Measurements from ENCODE around the gene ILDR1.

ILDR1 gene

GRCh38 chr3:121970047-121970446 is 52.0 kb downstream of the ILDR1 start:
- Histone ChIP-seq H3K4me1 (no peaks in the 10 kb centered on the region), H3K9me3 (no peaks in the 10 kb centered on the region), H3K36me3 (no peaks in the 10 kb centered on the region), H3K4me3 (ENCODE audit: low read depth, low read length) (no peak overlapping the region), H3K27me3 (no peaks in the 10 kb centered on the region)
- no peak for TF ChIP-seq CTCF (IDR thresholded peaks at IDR 0.05; ENCODE audit: low read depth, low read length)
- DNase-seq: no peak

- no peak for DNase-seq
- H3K36me3 ChIP-seq: no peaks in the 10 kb centered on the region
- H3K9me3 ChIP-seq: no peaks in the 10 kb centered on the region
- no peak overlapping the region for H3K4me3 ChIP-seq (ENCODE audit: low read depth, low read length)
- H3K4me1 ChIP-seq: no peaks in the 10 kb centered on the region
- no peak for TF ChIP-seq CTCF (IDR thresholded peaks at IDR 0.05; ENCODE audit: low read depth, low read length)
- H3K27me3 ChIP-seq: no peaks in the 10 kb centered on the region
These were observed 52.4 kb downstream of the ILDR1 start for GRCh38 chr3:121969631-121970030.

GRCh38 chr3:121963608-121964007 is 58.4 kb downstream of the ILDR1 start:
- Histone ChIP-seq H3K4me3 (ENCODE audit: low read depth, low read length) (no peak overlapping the region), H3K9me3 (no peaks in the 10 kb centered on the region), H3K27me3 (no peaks in the 10 kb centered on the region), H3K36me3 (no peaks in the 10 kb centered on the region), H3K4me1 (no peaks in the 10 kb centered on the region)
- peak; percentile 13 for DNase-seq
- no peak for TF ChIP-seq CTCF (IDR thresholded peaks at IDR 0.05; ENCODE audit: low read depth, low read length)

- Histone ChIP-seq H3K4me3 (ENCODE audit: low read depth, low read length) (no peak overlapping the region), H3K9me3 (no peaks in the 10 kb centered on the region), H3K36me3 (no peaks in the 10 kb centered on the region), H3K27me3 (no peaks in the 10 kb centered on the region; the same call in 1 of the 2 replicates), H3K4me1 (no peaks in the 10 kb centered on the region)
- no peak for DNase-seq
- TF ChIP-seq CTCF (IDR thresholded peaks at IDR 0.05; ENCODE audit: low read depth, low read length): no peak
These were observed 59.6 kb downstream of the ILDR1 start for GRCh38 chr3:121962443-121962842.

- no peak for DNase-seq
- Histone ChIP-seq H3K36me3 (no peaks in the 10 kb centered on the region), H3K4me3 (ENCODE audit: low read depth, low read length) (no peak overlapping the region), H3K27me3 (no peaks in the 10 kb centered on the region; the same call in 1 of the 2 replicates), H3K9me3 (no peaks in the 10 kb centered on the region), H3K4me1 (no peaks in the 10 kb centered on the region)
- no peak for TF ChIP-seq CTCF (IDR thresholded peaks at IDR 0.05; ENCODE audit: low read depth, low read length)
These were observed 60.8 kb downstream of the ILDR1 start for GRCh38 chr3:121961283-121961682.

GRCh38 chr3:121958801-121959200 is 63.2 kb downstream of the ILDR1 start:
- no peak overlapping the region for H3K4me3 ChIP-seq (ENCODE audit: low read depth, low read length)
- no peak for DNase-seq

More at GRCh38 chr3:121958801-121959200, 63.2 kb downstream of the ILDR1 start:
- no peaks in the 10 kb centered on the region for H3K9me3 ChIP-seq
- no peaks in the 10 kb centered on the region for H3K4me1 ChIP-seq
- no peaks in the 10 kb centered on the region for H3K36me3 ChIP-seq
- no peak for TF ChIP-seq CTCF (IDR thresholded peaks at IDR 0.05; ENCODE audit: low read depth, low read length)
- H3K27me3 ChIP-seq: no peaks in the 10 kb centered on the region; the same call in 1 of the 2 replicates
